IMR-90 (cell line): ENCODE results near the gene CYREN.
"Not testable (repeated sequence)": the region's sequence is repeated elsewhere in the genome, so short reads cannot be mapped to it uniquely, and the experiment has no call there.

Experiments used
- FOS ChIP-seq: fragments of 150-350 bp; IDR thresholded peaks from 2 replicates; pipeline ENCODE4 v1.6.1; 2016; ENCODE audit warnings: low read depth, low read length
- POLR2A ChIP-seq: IDR thresholded peaks from 2 replicates; pipeline ENCODE4 v1.6.1; 2012; ENCODE audit warnings: mild to moderate bottlenecking, low read depth, low read length
- RAD21 ChIP-seq: IDR thresholded peaks from 2 replicates; pipeline ENCODE4 v1.6.1; 2012; ENCODE audit warnings: low read length, improper control_type of control experiment
- RCOR1 ChIP-seq: IDR thresholded peaks from 2 replicates; pipeline ENCODE4 v1.6.1; 2012; ENCODE audit warnings: mild to moderate bottlenecking, low read length, improper control_type of control experiment; ENCODE audit not compliant: insufficient replicate concordance
- SMC3 ChIP-seq: fragments of 150-350 bp; IDR thresholded peaks from 2 replicates; pipeline ENCODE4 v1.6.1; 2016; ENCODE audit warnings: low read depth, mild to moderate bottlenecking, antibody characterized with exemption, low read length, moderate library complexity
- TF ChIP-seq, protein P1 (sequence below): conservative IDR thresholded peaks from 2 replicates; pipeline ENCODE4 v1.5.1; 2012; ENCODE audit warnings: mild to moderate bottlenecking, low read depth, low read length, improper control_type of control experiment
- TF ChIP-seq, protein P2 (sequence below): fragments of 150-350 bp; IDR thresholded peaks from 2 replicates; pipeline ENCODE4 v1.6.1; 2017; ENCODE audit warnings: mild to moderate bottlenecking, antibody characterized with exemption, low read length, low read depth

DNA sequence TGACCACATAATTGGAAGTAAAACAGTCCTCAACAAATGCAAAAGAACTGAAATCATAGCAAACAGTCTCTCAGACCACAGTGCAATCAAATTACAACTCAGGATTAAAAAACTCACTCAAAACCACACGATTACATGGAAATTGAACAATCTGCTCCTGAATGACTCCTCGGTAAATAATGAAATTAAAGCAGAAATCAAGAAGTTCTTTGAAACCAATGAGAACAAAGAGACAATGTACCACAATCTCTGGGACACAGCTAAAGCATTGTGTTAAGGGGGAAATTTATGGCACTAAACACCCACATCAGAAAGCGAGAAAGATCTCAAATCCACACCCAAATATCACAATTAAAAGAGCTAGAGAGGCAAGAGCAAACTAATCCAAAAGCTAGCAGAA is 45.9 kb downstream of the CYREN start:
- TF ChIP-seq, protein P1, sequence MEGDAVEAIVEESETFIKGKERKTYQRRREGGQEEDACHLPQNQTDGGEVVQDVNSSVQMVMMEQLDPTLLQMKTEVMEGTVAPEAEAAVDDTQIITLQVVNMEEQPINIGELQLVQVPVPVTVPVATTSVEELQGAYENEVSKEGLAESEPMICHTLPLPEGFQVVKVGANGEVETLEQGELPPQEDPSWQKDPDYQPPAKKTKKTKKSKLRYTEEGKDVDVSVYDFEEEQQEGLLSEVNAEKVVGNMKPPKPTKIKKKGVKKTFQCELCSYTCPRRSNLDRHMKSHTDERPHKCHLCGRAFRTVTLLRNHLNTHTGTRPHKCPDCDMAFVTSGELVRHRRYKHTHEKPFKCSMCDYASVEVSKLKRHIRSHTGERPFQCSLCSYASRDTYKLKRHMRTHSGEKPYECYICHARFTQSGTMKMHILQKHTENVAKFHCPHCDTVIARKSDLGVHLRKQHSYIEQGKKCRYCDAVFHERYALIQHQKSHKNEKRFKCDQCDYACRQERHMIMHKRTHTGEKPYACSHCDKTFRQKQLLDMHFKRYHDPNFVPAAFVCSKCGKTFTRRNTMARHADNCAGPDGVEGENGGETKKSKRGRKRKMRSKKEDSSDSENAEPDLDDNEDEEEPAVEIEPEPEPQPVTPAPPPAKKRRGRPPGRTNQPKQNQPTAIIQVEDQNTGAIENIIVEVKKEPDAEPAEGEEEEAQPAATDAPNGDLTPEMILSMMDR, result not testable (repeated sequence)
- not testable (repeated sequence) for TF ChIP-seq FOS, POLR2A, SMC3, RCOR1, RAD21
- TF ChIP-seq, protein P2, sequence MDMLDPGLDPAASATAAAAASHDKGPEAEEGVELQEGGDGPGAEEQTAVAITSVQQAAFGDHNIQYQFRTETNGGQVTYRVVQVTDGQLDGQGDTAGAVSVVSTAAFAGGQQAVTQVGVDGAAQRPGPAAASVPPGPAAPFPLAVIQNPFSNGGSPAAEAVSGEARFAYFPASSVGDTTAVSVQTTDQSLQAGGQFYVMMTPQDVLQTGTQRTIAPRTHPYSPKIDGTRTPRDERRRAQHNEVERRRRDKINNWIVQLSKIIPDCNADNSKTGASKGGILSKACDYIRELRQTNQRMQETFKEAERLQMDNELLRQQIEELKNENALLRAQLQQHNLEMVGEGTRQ, result not testable (repeated sequence)
